ENCODE results near the gene NADK. TPM values are rescaled to one million over a fixed set of nuclear protein-coding genes. Genes with fewer than 3 reads are reported as not detected.
A peak's percentile ranks its signal among the peaks of the same experiment; 100 is the strongest.

NADK gene
- total and polyA plus RNA-seq, 2 donors (not counting 1 experiment from before 2014, with no cell fraction given): 149 to 184 TPM

DNA sequence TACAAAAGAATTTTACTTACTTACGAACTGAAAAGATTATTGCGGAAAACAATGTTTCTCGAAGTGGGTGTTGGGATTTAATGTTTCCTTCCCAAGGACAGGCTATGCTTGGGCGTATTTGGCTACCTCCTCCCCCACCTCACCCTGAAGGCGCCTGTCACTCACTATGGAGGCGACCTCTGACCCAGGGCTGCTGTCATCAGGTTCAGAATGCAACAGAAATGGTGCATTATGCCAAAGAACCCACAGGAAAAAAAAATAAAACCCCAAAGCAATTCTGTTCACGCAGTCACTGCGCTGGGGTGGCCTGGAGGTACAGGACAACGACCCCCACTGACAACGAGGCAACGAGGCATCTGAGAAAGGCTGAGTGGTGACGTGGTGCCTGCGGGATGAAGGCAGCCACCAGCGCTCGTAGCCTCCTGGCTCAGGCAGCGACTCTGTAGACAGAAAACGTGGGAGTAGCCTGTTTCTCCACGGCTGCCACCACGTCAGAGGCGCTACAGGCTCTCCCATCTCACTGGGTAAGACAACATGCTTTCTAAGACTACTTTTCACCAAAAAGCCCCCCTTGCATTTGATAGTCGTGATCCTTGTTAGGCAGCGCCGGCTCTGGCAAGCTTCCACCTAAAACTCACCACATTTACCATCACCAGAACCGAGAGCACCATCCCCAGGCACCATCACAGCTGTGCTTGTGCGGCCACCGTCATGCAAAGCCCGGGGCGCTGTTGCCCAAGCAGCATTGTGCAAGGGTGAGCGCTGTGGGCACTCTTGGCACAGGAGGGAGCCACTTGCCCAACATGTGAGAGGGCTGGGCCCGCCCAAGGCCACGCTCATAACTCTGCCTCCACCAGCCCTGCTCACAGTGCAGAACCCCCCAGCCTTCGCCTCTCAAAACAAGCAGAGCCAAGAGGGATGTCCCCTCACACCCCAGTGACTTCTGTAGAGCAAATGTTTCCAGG lies 14.3 kb downstream of the NADK start:
- intact Hi-C loops (cut with micrococcal nuclease): no loop called here
- H4K20me1 ChIP-seq (ENCODE audit: control insufficient read depth, insufficient read depth, low read length, poor library complexity, severe bottlenecking): peaks cover 83% of the 10 kb centered on the region
- no peak overlapping the region for H3K9ac ChIP-seq (ENCODE audit: low read length)
- ChIA-PET CTCF (interaction anchor here (1.8 kb wide), 1 partner anchor 145 kb away, joined by 8 read pairs; no protein-coding TSS in a partner anchor), POLR2A (no interaction called here)
- peaks cover 100% of the 10 kb centered on the region for H3K79me2 ChIP-seq (ENCODE audit: control insufficient read depth, insufficient read depth, low read length)
- no peak overlapping the region for H3K4me2 ChIP-seq (replicated peaks; ENCODE audit: low read depth, low read length, poor library complexity, severe bottlenecking)
- Mint-ChIP-seq H3K4me1 (peaks cover 5% of the 10 kb centered on the region), H3K27me3 (no peaks in the 10 kb centered on the region), H3K4me3 (no peak overlapping the region), H3K9me3 (ENCODE audit: insufficient read depth) (no peaks in the 10 kb centered on the region), H3K27ac (no peak overlapping the region)
- WGBS (ENCODE audit: insufficient coverage): 96% methylated on average over 27 of the region's 32 CpGs
- ATAC-seq (ENCODE audit: low read depth) (peak; percentile 47), DNase-seq (peak; percentile 41)
- H2AFZ ChIP-seq (ENCODE audit: insufficient read depth, low read depth, low read length, poor library complexity, severe bottlenecking): no peak overlapping the region
- no peak overlapping the region for H3K27ac ChIP-seq (ENCODE audit: low read length in 2 of 2)
- no peak overlapping the region for H3K4me3 ChIP-seq (ENCODE audit: control extremely low read depth in 1 of 5, extremely low read depth in 1 of 5, insufficient read depth in 1 of 5, low read depth in 2 of 5, low read length in 4 of 5)
- no peaks in the 10 kb centered on the region for H3K9me3 ChIP-seq (ENCODE audit: control extremely low read depth in 1 of 3, control insufficient read depth in 2 of 3, insufficient read depth in 1 of 3, low read length in 2 of 3)
- H3K36me3 ChIP-seq (replicated peaks in 1 of 2; ENCODE audit: control extremely low read depth in 1 of 2, control insufficient read depth in 1 of 2, extremely low read depth in 1 of 2, insufficient read depth in 2 of 2, low read length in 1 of 2): peaks cover 0 to 89% of the 10 kb centered on the region in 2 experiments
- H3K4me1 ChIP-seq (ENCODE audit: control insufficient read depth in 2 of 2, insufficient read depth in 2 of 2, low read length in 2 of 2): no peaks in the 10 kb centered on the region
- no peaks in the 10 kb centered on the region for H3K27me3 ChIP-seq (replicated peaks in 1 of 4; ENCODE audit: control extremely low read depth in 1 of 4, control insufficient read depth in 3 of 4, insufficient read depth in 4 of 4, low read length in 3 of 4)
- TF ChIP-seq EZH2 (IDR thresholded peaks at IDR 0.05; ENCODE audit: borderline replicate concordance, insufficient read depth, low read depth, low read length, poor library complexity, severe bottlenecking): no peak
- TF ChIP-seq, protein P1, sequence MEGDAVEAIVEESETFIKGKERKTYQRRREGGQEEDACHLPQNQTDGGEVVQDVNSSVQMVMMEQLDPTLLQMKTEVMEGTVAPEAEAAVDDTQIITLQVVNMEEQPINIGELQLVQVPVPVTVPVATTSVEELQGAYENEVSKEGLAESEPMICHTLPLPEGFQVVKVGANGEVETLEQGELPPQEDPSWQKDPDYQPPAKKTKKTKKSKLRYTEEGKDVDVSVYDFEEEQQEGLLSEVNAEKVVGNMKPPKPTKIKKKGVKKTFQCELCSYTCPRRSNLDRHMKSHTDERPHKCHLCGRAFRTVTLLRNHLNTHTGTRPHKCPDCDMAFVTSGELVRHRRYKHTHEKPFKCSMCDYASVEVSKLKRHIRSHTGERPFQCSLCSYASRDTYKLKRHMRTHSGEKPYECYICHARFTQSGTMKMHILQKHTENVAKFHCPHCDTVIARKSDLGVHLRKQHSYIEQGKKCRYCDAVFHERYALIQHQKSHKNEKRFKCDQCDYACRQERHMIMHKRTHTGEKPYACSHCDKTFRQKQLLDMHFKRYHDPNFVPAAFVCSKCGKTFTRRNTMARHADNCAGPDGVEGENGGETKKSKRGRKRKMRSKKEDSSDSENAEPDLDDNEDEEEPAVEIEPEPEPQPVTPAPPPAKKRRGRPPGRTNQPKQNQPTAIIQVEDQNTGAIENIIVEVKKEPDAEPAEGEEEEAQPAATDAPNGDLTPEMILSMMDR (IDR thresholded peaks at IDR 0.05): no peak
